CD4-positive, alpha-beta T cell treated with Interleukin-4 for 4 hours (primary cell): ENCODE measurements around the gene DYNLT4.
A peak's percentile ranks its signal among the peaks of the same experiment; 100 is the strongest.
"Not testable (repeated sequence)": the region's sequence is repeated elsewhere in the genome, so short reads cannot be mapped to it uniquely, and the experiment has no call there.

Source experiments
- DNase-seq: peaks from one replicate; pipeline ENCODE4 v3.0.0-alpha.2; 2020

The DYNLT4 gene

DNA sequence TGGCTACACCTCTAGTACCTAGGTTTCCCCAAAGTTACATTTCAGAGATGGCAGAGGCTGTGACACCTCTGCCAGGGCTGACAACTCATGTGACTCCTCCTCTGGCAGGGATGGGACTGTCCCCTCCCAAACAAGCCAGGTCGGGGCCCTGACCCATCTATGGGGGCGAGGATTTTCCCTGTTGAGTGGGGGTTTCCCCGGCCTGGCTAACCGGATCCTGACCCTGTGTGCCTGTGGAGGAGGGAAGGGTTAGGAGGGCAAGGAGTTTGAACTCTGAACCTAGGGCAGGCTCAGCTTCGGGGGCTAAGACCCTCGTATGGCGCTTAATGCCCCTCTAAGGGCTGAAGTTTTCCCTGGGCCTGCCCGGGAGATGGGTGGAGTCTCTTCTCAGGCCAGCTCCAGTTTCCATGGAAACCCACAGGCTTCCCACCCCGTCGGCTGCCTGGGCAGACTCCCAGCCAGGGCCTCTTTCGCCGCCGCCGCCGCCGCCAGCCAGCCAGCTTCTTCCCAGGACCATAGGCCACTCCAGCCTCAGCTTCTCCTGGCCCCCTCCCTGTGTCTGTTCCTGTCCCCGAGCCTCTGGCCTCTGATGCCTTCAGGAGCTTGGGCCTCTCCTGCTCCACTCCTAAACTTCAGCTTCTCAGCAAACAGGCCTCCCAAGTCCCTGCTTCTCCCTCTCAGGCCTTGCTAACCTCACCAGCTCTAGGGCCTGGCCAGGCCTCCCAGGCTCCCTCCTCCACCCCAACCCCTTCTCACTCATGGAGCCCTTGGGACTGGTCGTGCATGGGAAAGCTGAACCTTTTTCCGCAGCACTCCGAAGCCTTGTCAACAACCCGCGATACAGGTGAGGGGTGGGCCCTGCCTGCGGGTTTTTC lies 1.1 kb upstream of the DYNLT4 start, which contains the start of gene BTBD19:
BTBD19 (plus strand) TSS at position 461 of the 875 bp plus-strand sequence; CDS start at position 759, 298 bp downstream.
- DNase-seq = no peak

DNA sequence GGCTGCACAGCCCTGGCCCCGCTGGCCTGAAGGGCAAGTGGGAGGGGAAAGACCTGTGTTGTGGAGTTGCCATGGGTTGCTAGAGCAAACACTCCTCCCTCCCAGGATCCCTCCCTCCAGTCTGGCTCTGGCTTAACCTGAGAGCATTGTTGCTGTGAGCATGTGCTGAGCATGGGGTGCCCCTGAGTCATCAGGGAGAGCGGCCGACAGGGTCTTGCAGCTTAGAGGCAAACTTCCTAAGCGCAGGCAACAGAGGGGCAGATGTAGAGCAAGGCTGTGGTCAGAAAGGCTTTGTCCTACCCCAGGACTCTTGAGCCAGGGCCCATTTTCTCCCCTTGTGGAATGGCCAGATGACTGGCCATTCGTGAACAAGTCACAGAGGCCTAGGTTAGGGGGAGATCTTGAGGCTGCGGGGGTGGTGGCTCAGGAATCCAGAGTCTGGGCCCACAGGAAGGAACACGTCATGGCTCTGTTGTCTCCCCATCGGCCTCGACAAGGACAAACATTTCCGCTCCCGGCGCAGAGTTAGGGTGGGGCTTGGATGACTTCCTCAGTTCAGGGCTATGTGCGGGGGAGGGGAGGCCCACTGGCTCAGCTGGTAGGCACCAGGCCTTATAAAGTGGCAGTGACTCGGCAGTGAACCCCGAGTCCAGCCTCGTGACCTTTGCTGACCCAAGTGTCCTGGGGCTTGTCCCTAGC lies 362 bp upstream of the DYNLT4 start:
- DNase-seq = peak; percentile 98

DNA sequence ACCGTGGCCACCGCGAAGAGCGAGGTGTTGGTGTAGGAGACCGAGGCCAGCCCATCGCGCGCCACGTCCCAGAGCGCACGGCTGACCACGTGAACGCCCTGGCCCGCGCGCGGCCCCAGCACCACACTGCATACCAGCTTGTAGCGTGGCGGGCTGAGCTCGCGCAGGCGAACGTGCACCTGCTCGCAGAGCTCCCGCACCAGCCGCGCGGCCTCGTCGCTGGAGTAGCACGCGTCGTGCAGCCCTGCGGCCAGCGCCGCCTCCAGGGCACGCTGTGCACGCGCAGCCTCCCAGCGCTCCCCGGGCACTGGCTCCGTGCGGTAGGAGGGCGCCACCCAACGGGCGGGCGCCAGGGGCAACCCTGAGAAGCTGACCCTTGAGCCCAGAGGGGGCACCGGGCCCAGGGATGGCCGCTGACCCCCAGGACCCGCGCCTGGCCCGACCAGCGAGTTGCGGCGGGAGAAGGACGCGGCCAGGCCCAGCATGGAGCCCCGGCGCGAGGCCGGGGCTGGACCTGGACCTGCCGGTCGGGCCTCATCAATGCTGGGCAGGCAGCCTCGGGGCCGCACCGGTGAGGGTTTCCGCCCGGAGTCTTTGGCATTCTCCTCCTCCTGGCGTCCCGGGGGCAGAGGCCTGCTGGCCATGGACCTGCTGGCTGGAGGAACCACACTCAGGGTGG lies 987 bp downstream of the DYNLT4 start:
- DNase-seq = no peak

DNA sequence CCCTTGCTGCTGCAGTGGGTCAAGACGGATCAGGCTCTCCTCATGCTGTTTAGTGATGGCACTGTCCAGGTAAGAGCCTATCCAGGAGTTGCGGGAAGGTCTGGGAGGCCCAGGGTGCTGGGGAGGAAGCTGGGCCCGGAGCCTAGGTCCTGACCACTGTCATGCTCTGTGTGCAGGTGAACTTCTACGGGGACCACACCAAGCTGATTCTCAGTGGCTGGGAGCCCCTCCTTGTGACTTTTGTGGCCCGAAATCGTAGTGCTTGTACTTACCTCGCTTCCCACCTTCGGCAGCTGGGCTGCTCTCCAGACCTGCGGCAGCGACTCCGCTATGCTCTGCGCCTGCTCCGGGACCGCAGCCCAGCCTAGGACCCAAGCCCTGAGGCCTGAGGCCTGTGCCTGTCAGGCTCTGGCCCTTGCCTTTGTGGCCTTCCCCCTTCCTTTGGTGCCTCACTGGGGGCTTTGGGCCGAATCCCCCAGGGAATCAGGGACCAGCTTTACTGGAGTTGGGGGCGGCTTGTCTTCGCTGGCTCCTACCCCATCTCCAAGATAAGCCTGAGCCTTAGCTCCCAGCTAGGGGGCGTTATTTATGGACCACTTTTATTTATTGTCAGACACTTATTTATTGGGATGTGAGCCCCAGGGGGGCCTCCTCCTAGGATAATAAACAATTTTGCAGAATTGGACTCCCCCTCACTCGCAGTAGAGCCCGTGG lies 1.7 kb downstream of the DYNLT4 start:
- no peak for DNase-seq

DNA sequence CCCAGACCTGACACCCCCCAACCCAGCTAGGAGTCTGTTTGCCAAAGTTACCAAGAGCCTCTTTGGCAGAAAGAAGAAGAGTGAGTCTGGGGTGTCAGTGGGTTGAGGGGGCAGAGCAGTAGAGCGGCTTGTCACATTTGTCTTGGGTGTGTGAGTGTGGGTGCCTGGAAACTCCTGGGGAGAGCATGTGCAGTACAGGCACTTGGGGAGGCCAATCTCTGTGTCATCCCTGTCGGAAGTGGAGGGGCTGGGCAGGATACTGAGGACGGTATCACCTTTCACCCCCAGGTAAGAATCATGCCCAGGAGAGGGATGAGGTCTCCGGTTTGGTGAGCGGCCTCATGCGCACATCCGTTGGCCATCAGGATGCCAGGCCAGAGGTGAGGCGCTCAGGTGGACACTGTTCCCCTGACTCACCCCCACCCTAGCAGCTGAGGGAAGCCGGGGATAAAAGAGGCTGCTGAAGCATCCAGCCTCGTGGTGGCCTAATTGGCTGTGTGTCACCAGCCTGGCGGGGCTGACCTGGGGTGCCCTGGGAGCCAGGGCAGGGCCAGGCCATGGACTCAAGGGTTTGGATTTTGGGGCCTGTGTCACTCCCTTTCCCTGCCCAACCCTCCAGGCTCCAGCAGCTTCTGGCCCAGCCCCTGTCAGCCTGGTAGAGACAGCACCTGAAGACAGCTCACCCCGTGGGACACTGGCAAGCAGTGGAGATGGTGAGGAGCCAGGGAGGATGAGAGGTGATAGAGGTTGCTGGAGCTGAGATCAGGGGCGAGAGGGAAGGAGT lies 3.6 kb downstream of the DYNLT4 start:
- DNase-seq = no peak

DNA sequence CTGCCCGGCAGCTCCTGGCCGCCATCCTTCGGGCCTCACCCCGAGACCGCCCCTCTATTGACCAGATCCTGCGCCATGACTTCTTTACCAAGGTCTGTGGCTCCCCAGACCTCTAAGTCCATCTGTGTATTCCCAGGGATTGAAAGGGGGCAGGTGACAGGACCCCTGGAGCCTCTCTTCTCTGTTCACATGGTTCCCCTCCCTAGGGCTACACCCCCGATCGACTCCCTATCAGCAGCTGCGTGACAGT lies 4.2 kb downstream of the DYNLT4 start:
- no peak for DNase-seq

DNA sequence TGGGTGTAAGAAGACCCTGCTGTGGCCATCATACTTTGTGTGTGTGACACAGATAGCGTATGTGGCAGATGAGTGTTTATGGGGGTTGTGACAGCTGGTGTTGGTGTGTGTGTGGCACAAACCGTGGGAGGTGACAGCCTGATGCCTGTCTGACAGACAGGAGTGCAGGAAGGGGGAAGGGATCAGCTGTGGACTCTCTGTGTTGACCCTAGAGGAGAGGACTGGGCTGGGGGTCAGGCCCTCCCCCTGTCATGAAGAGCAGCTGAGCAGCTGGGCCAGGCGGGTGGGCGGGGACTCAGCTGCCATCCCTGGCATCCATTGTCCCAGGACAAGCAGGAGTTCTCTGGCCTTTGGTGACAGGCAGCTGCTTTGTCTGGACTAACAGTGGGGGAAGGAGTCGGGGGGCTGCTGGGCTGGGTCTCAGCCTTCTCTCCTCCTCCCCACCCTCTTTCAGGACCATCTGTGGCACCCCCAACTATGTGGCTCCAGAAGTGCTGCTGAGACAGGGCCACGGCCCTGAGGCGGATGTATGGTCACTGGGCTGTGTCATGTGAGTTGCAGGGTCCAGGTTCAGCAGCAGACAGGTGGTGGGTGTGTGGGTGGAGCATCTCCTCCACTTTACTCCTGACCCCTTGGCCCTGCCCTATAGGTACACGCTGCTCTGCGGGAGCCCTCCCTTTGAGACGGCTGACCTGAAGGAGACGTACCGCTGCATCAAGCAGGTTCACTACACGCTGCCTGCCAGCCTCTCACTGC lies 4.7 kb downstream of the DYNLT4 start:
- DNase-seq = no peak

DNA sequence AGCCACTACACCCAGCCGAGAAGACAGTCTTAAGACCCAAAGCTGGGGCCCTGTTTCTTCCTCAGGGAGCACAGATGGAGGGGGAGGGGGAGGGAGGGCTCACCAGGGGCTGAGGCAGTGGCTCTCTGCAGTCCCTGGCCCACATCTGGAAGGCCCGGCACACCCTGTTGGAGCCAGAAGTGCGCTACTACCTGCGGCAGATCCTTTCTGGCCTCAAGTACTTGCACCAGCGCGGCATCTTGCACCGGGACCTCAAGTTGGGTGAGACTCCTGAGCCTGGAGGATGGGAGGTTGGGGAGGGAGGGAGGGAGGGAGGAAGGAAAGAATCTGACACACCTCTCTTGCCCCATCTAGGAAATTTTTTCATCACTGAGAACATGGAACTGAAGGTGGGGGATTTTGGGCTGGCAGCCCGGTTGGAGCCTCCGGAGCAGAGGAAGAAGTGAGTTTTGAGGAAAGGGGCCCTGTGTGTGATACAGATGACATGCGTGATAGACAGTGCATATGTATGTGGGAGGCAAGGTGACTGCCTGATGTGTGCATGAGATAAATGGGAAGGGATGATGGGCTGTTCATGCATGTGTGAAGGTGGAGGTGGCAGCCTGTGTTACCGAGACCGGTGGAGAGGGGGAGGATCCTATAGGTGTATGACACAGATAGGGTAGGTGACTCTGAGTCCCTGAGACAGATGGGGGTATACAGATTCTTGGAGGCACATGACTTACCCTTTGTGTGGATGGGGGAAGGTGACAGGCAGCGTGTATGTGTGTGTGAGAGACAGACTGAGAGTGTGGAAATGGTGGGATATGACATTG lies 5.5 kb downstream of the DYNLT4 start:
- peak; percentile 70 for DNase-seq

DNA sequence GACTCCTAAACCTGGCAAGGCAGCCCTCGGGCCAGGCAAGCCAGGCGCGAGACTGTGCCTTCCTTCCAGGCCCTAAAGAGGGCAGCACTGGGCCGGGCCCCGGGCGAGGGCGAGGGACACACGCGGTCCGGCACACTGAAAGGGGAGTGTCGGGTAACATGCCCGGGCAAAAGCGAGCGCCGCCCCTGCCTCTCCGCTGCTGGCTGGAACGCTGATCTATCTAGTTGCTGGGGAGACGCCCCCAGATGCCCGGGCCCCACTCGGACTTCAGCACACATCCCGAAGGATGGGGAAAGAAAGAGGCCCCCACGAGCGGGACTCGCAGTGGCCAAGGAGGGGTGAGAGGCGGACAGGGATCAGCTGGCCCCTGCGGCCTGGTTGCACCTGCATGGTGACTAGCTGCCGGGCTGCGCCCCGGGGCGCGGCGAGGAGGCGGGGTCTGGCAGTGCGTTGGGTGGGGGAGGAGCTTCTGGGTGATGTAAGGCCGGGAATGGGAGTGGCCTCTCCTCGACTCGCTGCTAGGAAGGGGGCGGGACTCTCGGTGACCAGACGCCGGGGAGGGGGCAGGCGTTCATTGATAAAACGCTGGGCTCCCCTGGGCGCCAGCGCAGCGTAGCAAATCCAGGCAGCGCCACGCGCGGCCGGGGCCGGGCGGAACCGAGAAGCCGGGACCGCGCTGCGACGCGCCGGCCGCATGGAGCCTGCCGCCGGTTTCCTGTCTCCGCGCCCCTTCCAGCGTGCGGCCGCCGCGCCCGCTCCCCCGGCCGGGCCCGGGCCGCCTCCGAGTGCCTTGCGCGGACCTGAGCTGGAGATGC lies 7.2 kb downstream of the DYNLT4 start, which contains the start of gene PLK3:
PLK3 (plus strand) TSS at position 608 of the 815 bp plus-strand sequence; CDS start at position 695, 87 bp downstream.
- peak; percentile 99 for DNase-seq

DNA sequence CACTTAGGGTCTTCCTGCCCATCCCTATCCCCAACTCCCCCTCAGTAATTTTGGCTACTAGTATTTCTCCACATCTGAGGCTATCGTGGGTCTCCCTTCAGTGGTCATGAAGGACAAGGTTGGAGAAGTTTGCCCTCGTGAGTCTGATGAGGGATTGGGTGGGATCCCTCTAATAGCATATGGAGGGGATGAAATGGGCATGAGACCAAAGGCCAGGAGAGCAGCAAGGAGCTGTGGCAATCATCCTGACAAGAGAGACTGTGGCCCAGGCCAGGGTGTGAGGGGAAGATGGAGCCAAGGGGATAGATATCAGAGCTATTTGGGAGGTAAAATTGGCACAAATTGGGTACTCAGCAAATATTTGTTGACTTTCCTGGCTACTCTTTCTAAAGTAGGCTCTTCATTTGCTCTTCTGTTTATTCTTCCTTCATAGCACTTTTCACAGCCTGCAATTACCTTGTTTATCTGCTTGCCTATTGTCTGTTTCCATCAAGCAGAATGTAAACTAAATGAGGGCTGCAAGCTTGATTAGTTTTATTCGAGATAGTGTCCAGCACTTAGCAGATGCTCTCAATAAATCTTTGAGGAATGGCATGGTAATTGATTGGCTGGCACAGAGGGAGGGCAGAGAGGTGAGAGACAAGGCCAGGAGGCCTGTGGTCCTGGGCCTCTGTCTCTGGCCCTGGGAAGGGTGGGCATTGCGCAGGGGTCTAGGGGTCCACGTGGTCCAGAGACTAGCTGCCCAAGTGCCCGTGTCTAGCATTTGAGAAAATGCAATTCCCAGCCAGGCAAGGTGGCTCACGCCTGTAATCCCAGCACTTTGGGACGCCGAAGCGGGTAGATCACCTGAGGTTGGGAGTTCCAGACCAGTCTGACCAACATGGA lies 8.4 kb downstream of the DYNLT4 start:
- no peak for DNase-seq

DNA sequence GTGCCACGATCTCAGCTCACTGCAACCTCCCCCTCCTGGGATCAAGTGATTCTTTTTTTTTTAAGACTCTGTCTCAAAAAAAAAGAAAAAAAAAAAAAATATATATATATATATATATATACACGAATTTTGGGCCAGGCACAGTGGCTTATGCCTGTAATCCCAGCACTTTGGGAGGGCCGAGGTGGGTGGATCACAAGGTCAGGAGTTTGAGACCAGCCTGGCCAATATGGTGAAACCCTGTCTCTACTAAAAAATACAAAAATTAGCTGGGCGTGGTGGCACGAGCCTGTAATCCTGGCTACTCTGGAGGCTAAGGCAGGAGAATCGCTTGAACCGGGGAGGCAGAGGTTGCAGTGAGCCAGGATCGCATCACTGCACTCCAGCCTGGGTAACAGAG lies 9.3 kb downstream of the DYNLT4 start:
- not testable (repeated sequence) for DNase-seq

DNA sequence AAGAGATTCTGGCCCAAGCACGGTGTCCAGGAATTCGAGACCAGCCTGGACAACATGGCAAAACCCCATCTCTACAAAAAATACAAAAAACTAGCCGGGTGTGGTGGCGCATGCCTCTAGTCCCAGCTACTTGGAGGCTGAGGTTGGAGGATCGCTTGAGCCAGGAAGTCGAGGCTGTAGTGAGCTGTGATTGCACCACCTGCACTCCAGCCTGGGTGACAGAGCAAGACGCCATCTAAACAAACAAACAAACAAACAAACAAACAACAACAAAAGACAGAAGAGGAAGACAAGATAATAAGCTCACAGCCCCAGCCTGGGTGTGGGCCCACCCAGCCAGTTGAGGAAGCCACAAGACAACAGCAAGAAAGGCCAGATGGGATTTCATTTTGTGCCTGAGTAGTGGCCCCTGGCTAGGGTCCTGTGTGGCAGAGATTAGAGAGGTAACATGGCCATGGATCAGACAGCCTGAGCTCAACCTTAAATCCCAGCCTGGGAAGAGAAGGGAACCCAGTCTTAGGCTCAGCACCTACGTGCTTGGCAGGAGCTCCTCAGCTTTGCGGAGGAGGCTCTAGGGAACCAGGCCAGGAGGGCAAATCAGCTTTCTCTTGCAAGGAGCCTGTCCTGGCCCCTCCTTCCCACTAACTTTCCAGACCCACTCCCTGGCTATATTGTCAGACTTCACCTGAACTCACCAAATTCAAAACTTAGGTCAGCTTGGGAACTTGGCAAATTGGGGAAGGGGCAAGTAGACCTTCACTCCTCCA lies 14.2 kb downstream of the DYNLT4 start:
- no peak for DNase-seq

DNA sequence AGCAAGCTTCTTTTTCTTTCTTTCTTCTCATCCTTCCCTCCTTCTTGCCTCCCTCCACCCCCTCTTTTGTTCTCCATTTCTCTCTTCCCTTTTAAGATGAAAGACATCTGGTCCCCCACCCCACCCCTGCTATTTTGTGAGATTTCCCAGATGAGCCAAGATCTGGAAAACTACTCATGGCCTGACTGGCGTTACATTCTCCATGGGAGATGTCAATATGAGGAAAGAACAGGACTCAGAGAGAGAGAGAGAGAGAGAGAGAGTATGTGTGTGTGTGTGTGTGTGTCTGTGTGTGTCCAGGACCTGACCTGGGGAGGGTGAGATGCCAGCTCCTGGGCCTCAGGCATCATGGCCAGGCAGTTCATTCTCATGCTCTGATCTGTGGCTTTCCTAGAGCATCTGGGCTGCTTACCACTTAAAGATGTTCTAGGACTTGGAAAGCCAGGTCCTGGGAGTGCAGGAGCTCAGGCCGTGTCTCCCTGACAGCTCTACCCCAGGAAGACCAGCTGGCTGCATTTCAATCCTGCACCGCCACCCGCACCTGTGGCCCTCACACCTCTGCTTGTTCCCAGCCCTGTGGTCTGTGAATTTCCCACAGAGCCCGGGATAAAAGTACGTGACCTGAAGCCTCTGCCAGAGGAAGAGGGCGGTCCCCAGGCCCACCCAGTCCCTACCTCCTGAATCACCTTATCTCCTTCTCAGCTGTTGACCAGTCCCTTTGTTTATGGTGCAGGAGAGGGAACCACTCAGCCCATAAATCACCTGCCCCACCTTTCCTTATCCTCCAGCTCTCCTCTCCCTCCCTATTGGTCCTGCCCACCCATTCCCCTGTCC lies 16.0 kb downstream of the DYNLT4 start:
- no peak for DNase-seq

DNA sequence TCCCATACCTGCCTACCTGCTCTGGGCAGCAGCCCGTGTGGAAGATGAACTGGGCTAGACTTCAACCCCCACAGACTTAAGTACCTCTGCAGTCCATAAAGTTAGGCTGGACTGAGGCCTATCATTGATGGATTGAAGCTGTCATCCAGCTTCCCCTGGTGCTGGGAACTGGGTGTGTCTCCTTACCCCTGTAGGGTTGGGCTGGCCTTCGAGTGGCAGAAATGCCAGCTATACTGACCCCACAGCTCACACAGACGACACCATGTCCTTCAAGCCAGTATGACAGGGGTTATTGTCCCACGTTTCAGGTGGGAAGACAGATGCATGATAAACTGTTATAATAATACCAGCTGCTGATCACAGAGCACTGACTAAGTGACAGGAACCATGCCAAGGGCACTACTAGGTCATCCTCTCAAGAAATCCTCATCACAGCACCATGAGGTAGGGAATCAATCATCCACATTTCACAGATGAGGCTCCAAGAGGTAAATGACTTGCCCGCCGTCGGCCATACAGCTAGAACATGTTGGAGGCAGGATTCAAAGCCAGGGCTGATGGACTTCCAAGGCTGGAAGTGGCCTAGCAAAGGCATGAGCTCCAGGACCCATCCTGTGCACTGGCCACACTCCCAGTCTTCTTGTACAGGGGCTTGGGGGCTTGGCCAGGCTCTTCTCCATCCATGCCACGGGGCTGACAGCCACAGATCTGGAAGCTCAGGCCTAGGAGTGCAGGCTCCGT lies 18.9 kb downstream of the DYNLT4 start, which contains the start of gene BEST4:
BEST4 (minus strand) TSS at position 51 of the 741 bp plus-strand sequence. CDS start 465 bp downstream, outside the sequence.
- no peak for DNase-seq

DNA sequence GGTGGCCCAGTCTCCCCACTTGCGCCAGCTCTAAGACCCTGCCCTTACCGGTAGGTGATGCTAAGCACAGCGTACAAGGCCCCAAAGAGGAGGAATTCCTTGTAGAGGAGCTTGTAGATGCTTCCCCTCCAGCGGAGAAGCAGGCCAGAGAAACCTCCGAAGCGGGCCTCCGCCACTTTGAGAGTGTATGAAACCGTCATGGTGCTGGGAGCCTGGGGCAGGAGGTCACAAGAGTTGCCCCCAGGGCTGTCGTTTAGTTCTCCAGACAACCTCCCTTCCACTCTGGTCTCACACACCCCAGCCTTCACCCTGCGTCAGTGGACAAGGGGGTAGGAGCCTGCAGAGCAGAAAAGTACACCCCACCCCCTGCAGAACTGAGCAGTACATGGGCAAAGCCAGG lies 19.6 kb downstream of the DYNLT4 start:
- no peak for DNase-seq
